ENCODE data around the gene BANF1. TPM values are rescaled to one million over a fixed set of nuclear protein-coding genes. Genes with fewer than 3 reads are reported as not detected.
"Not testable (repeated sequence)": the region's sequence is repeated elsewhere in the genome, so short reads cannot be mapped to it uniquely, and the experiment has no call there.

Gene BANF1
- total RNA-seq, 4 donors from 2014 or later: 32.1 to 54.2 (median 42.6) TPM

DNA sequence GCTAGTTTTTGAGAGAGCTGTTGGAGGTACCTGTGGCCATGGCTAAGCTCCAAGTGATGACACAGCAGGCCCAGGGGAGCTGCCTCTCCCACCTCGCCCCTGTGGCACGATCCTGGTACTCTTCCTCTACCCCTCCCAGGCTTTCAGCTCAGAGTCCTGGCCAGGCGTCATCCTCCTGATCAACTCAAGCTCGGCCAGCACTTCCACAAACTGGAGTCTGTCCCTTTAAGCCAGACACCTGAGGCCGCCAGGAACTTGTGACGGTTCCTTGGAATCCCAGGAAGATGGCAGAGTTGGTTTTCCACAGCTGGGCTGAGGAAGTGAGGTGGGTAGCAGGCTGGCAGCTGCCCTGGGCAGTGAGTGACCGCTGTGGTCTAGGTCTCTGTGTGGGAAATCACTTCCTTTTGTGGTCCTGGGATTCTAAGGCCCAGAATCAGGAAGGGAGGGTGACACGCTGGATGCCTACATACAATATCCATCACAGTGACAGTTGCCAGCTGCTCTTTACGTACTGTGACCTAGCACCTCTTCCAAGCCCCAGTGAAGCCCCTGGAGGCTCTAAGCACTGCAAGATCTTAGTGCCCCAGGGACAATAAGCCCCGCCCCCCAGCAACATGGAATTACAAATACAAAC lies 6.3 kb downstream of the BANF1 start:
- no peak for DNase-seq (ENCODE audit: low spot score in 2 of 2)
- peak overlapping the region; percentile 60 for H3K27ac ChIP-seq
- 42% methylated on average over 5 of the region's 10 CpGs for WGBS

DNA sequence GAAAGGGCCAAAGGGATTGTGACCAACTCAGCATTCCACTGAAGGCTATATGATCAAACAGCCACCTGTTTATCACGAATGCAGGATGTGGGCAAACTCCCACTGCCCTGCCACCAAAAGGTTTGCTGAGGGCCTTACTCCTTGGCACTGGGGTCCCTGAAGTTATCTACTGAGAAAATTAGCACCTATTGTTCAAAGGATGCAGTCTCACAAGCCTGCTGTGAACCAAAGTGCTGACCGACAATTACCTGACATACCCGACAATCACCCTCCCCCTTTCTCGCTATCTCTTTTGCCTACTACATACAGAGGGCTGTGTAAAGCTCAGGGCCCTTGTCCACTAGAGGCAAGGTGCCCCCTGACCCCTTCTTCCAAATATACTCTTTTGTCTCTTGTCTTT lies 7.7 kb downstream of the BANF1 start:
- not testable (repeated sequence) for DNase-seq (ENCODE audit: low spot score in 2 of 2); H3K4me3 ChIP-seq; H3K36me3 ChIP-seq; H3K9me3 ChIP-seq; H3K27ac ChIP-seq
- WGBS: 74% methylated on average over 4 of the region's 4 CpGs
- H3K4me1 ChIP-seq: peaks cover 33% of the 10 kb centered on the region
- peaks cover 21% of the 10 kb centered on the region for H3K27me3 ChIP-seq

More for the DNA sequence above, 6.3 kb downstream of the BANF1 start:
- no peaks in the 10 kb centered on the region for H3K9me3 ChIP-seq
- no peak overlapping the region for H3K4me3 ChIP-seq
- TF ChIP-seq POLR2AphosphoS5 (IDR thresholded peaks at IDR 0.05) (no peak), POLR2A (IDR thresholded peaks at IDR 0.05) (no peak), EP300 (IDR thresholded peaks at IDR 0.05) (no peak)
- TF ChIP-seq, protein P1, sequence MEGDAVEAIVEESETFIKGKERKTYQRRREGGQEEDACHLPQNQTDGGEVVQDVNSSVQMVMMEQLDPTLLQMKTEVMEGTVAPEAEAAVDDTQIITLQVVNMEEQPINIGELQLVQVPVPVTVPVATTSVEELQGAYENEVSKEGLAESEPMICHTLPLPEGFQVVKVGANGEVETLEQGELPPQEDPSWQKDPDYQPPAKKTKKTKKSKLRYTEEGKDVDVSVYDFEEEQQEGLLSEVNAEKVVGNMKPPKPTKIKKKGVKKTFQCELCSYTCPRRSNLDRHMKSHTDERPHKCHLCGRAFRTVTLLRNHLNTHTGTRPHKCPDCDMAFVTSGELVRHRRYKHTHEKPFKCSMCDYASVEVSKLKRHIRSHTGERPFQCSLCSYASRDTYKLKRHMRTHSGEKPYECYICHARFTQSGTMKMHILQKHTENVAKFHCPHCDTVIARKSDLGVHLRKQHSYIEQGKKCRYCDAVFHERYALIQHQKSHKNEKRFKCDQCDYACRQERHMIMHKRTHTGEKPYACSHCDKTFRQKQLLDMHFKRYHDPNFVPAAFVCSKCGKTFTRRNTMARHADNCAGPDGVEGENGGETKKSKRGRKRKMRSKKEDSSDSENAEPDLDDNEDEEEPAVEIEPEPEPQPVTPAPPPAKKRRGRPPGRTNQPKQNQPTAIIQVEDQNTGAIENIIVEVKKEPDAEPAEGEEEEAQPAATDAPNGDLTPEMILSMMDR (IDR thresholded peaks at IDR 0.05): no peak
- H3K4me1 ChIP-seq: peaks cover 34% of the 10 kb centered on the region
- peaks cover 12% of the 10 kb centered on the region for H3K36me3 ChIP-seq
- H3K27me3 ChIP-seq: peaks cover 21% of the 10 kb centered on the region

DNA sequence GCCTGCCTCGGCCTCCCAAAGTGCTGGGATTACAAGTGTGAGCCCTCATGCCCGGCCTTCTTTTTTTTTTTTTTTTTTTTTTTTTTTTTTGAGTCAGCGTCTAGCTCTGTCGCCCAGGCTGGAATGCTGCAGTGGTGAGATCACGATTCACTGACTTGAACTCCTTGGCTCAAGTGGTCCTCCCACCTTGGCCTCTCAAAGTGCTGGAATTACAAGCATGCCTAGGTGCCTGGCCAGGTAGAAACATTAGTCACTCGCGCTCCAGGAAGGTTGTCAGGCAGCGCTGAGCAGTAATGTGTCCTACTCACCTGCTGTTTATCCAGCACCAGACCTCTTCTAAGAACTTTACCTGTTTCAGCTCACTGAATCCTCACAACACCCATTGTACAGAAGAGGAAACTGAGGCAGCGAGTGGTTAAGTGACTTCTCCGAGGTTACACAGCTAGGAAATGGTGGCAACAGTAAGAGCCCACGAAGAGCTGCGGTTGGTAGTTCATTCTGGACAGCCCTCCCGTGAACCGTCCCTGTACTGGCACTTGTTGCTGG lies 9.0 kb downstream of the BANF1 start:
- Histone ChIP-seq H3K27ac (no peak overlapping the region), H3K36me3 (peaks cover 3% of the 10 kb centered on the region), H3K27me3 (peaks cover 21% of the 10 kb centered on the region), H3K4me3 (peak overlapping the region; percentile 27), H3K9me3 (no peaks in the 10 kb centered on the region), H3K4me1 (peaks cover 33% of the 10 kb centered on the region)
- WGBS: 37% methylated on average over 13 of the region's 14 CpGs
- TF ChIP-seq, protein P1 (IDR thresholded peaks at IDR 0.05): no peak
- TF ChIP-seq POLR2AphosphoS5 (IDR thresholded peaks at IDR 0.05) (no peak), EP300 (IDR thresholded peaks at IDR 0.05) (no peak), POLR2A (IDR thresholded peaks at IDR 0.05) (no peak)
- DNase-seq (ENCODE audit: low spot score in 2 of 2): no peak

DNA sequence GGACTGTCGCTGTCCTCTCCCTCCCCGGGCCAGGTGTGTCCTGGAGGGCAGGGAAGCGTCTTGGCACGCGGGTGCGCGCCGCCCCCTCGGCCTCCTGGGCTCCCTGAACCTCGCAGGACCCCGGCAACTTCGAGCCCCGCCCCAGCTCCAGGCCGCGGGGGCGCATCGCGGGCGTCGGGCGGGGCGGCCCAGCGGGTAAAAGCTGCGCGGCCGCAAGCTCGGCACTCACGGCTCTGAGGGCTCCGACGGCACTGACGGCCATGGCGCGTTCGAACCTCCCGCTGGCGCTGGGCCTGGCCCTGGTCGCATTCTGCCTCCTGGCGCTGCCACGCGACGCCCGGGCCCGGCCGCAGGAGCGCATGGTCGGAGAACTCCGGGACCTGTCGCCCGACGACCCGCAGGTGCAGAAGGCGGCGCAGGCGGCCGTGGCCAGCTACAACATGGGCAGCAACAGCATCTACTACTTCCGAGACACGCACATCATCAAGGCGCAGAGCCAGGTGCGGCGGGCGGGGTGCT lies 9.5 kb downstream of the BANF1 start, which contains the start of gene CST6:
TSS of gene CST6 (plus strand) at position 224 of the 519 bp plus-strand sequence. CDS start at position 261, 37 bp downstream.
- 2% methylated on average over 21 of the region's 61 CpGs for WGBS
- TF ChIP-seq, protein P1 (IDR thresholded peaks at IDR 0.05): no peak
- TF ChIP-seq EP300 (IDR thresholded peaks at IDR 0.05) (no peak), POLR2A (IDR thresholded peaks at IDR 0.05) (no peak), POLR2AphosphoS5 (IDR thresholded peaks at IDR 0.05) (no peak)
- Histone ChIP-seq H3K27me3 (peaks cover 21% of the 10 kb centered on the region), H3K4me3 (peak within 1 kb of the TSS; percentile 27), H3K27ac (no peak within 1 kb of the TSS), H3K9me3 (no peaks in the 10 kb centered on the region), H3K4me1 (peaks cover 33% of the 10 kb centered on the region), H3K36me3 (no peaks in the 10 kb centered on the region)
- no peak for DNase-seq (ENCODE audit: low spot score in 2 of 2)

DNA sequence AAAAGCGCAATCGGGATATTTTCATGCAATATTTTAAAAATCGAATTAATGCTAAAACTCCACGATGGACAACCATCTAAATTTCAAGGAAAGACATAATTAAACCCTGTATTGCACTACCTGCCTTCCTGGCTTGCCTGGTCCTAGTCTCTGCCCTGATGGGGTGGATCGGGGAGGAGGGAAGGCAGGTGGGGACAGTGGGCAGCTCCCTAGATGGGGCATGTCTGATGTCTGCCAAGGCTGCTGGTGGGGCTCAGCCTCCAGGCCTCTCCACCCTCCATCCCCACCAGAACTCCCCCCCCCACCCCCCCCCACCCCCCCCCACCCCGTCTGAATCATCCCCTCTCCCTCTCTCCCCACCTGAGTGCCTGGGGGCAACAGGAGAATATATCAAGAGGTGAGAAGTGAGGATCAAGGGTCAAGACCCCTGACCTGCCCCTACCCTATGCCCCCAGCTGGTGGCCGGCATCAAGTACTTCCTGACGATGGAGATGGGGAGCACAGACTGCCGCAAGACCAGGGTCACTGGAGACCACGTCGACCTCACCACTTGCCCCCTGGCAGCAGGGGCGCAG lies 10.2 kb downstream of the BANF1 start:
- Histone ChIP-seq H3K9me3 (no peaks in the 10 kb centered on the region), H3K4me3 (peak overlapping the region; percentile 27), H3K36me3 (no peaks in the 10 kb centered on the region), H3K4me1 (peaks cover 32% of the 10 kb centered on the region), H3K27me3 (peaks cover 21% of the 10 kb centered on the region), H3K27ac (no peak overlapping the region)
- no peak for DNase-seq (ENCODE audit: low spot score in 2 of 2)
- no peak for TF ChIP-seq EP300 (IDR thresholded peaks at IDR 0.05)
- TF ChIP-seq, protein P1 (IDR thresholded peaks at IDR 0.05): no peak
- 89% methylated on average over 5 of the region's 12 CpGs for WGBS

All from suprapubic skin (tissue), 4 donors.